Mononuclear cell (primary cell): ENCODE results near the gene SCG2. TPM values are rescaled to one million over a fixed set of nuclear protein-coding genes. Genes with fewer than 3 reads are reported as not detected.

Experiments used
- H3K27me3 ChIP-seq: 2 replicates; pipeline ENCODE4 v1.6.0; 2011; ENCODE audit warnings: low read length, control low read depth; ENCODE audit not compliant: insufficient read depth
- H3K4me1 ChIP-seq: 2 replicates; pipeline ENCODE4 v1.5.1; 2011; ENCODE audit warnings: mild to moderate bottlenecking, low read length, control low read depth; ENCODE audit not compliant: insufficient read depth
- H3K4me3 ChIP-seq: 2 replicates; pipeline ENCODE4 v1.5.1; 2011; ENCODE audit warnings: mild to moderate bottlenecking, low read length, moderate library complexity
- H3K9me3 ChIP-seq: 2 replicates; pipeline ENCODE4 v1.5.1; 2011; ENCODE audit warnings: low read depth, mild to moderate bottlenecking, control low read depth, low read length
- total RNA-seq: library from RNA; depleted of rRNA; stranded (reverse); fragments of >200 nt; gene quantifications from one replicate; pipeline ENCODE4 v1.2.3, GENCODE V29; 2012

The SCG2 gene
- total RNA-seq, 1 donor = 0.42 TPM

GRCh38 chr2:223566396-223566795 lies 35.8 kb downstream of the SCG2 start:
- H3K4me3 ChIP-seq = no peak overlapping the region
- no peaks in the 10 kb centered on the region for H3K9me3 ChIP-seq
- no peaks in the 10 kb centered on the region for H3K4me1 ChIP-seq
- no peaks in the 10 kb centered on the region for H3K27me3 ChIP-seq

- H3K4me3 ChIP-seq = no peak overlapping the region
- no peaks in the 10 kb centered on the region for H3K27me3 ChIP-seq
- H3K4me1 ChIP-seq = no peaks in the 10 kb centered on the region
- H3K9me3 ChIP-seq = no peaks in the 10 kb centered on the region
Observed at GRCh38 chr2:223563462-223563861, 38.7 kb downstream of the SCG2 start.

GRCh38 chr2:223562078-223562477 lies 40.1 kb downstream of the SCG2 start:
- Histone ChIP-seq H3K9me3 (no peaks in the 10 kb centered on the region), H3K4me1 (no peaks in the 10 kb centered on the region), H3K4me3 (no peak overlapping the region), H3K27me3 (no peaks in the 10 kb centered on the region)

- H3K9me3 ChIP-seq = no peaks in the 10 kb centered on the region
- no peak overlapping the region for H3K4me3 ChIP-seq
- H3K4me1 ChIP-seq = no peaks in the 10 kb centered on the region
- no peaks in the 10 kb centered on the region for H3K27me3 ChIP-seq
Observed at GRCh38 chr2:223560749-223561435, 41.3 kb downstream of the SCG2 start.

GRCh38 chr2:223558970-223559369 lies 43.2 kb downstream of the SCG2 start:
- H3K27me3 ChIP-seq = no peaks in the 10 kb centered on the region
- no peaks in the 10 kb centered on the region for H3K9me3 ChIP-seq
- H3K4me3 ChIP-seq = no peak overlapping the region
- H3K4me1 ChIP-seq = no peaks in the 10 kb centered on the region

GRCh38 chr2:223554923-223555322 lies 47.2 kb downstream of the SCG2 start:
- no peak overlapping the region for H3K4me3 ChIP-seq
- no peaks in the 10 kb centered on the region for H3K27me3 ChIP-seq
- no peaks in the 10 kb centered on the region for H3K9me3 ChIP-seq
- no peaks in the 10 kb centered on the region for H3K4me1 ChIP-seq

GRCh38 chr2:223549215-223549614 lies 52.9 kb downstream of the SCG2 start:
- Histone ChIP-seq H3K9me3 (no peaks in the 10 kb centered on the region), H3K27me3 (no peaks in the 10 kb centered on the region), H3K4me1 (no peaks in the 10 kb centered on the region), H3K4me3 (no peak overlapping the region)

- Histone ChIP-seq H3K4me1 (no peaks in the 10 kb centered on the region), H3K27me3 (no peaks in the 10 kb centered on the region), H3K4me3 (no peak overlapping the region), H3K9me3 (no peaks in the 10 kb centered on the region)
Observed at GRCh38 chr2:223548194-223548593, 54.0 kb downstream of the SCG2 start.

Other genes starting within 250 kb of the SCG2 start
- 5.4 TPM for gene AP1S3, start 235.2 kb upstream of the SCG2 start, total RNA-seq